Daoy (cell line): ENCODE results near the gene RAB3C. TPM values are rescaled to one million over a fixed set of nuclear protein-coding genes. Genes with fewer than 3 reads are reported as not detected.

Experiments
- DNase-seq: peaks from one replicate; pipeline ENCODE4 v3.0.0-alpha.2; 2015; ENCODE audit warnings: low read depth
- total RNA-seq: library from RNA; depleted of rRNA; stranded (reverse); fragments of >200 nt; shearing (Covaris generic); gene quantifications from 2 replicates; pipeline ENCODE4 v1.2.3, GENCODE V29; 2014

Gene RAB3C
- total RNA-seq, 1 experiment from 2014 or later = 0.91 TPM

- no peak for DNase-seq
Observed at GRCh38 chr5:58773744-58774441, 191.0 kb downstream of the RAB3C start.

- no peak for DNase-seq
Observed at GRCh38 chr5:58774937-58775336, 192.1 kb downstream of the RAB3C start.

GRCh38 chr5:58775701-58776262 lies 192.9 kb downstream of the RAB3C start:
- no peak for DNase-seq

GRCh38 chr5:58776559-58776958 lies 193.7 kb downstream of the RAB3C start:
- DNase-seq = no peak

GRCh38 chr5:58778888-58779287 lies 196.0 kb downstream of the RAB3C start:
- no peak for DNase-seq

- DNase-seq = no peak
Observed at GRCh38 chr5:58786035-58786434, 203.2 kb downstream of the RAB3C start.

- DNase-seq = no peak
Observed at GRCh38 chr5:58786711-58787303, 203.9 kb downstream of the RAB3C start.

GRCh38 chr5:58787987-58788386 lies 205.1 kb downstream of the RAB3C start:
- no peak for DNase-seq

GRCh38 chr5:58793888-58794657 lies 211.2 kb downstream of the RAB3C start:
- DNase-seq = no peak

GRCh38 chr5:58794875-58795274 lies 212.0 kb downstream of the RAB3C start:
- DNase-seq = peak; percentile 33

- DNase-seq = no peak
Observed at GRCh38 chr5:58795327-58795726, 212.5 kb downstream of the RAB3C start.

GRCh38 chr5:58797021-58797420 lies 214.1 kb downstream of the RAB3C start:
- no peak for DNase-seq

GRCh38 chr5:58800356-58800755 lies 217.5 kb downstream of the RAB3C start:
- no peak for DNase-seq

- DNase-seq = no peak
Observed at GRCh38 chr5:58800861-58801540, 218.1 kb downstream of the RAB3C start.

GRCh38 chr5:58803056-58803455 lies 220.2 kb downstream of the RAB3C start:
- no peak for DNase-seq

- DNase-seq = no peak
Observed at GRCh38 chr5:58804291-58804690, 221.4 kb downstream of the RAB3C start.

GRCh38 chr5:58810086-58810485 lies 227.2 kb downstream of the RAB3C start:
- no peak for DNase-seq

- no peak for DNase-seq
Observed at GRCh38 chr5:58813855-58814254, 231.0 kb downstream of the RAB3C start.

- no peak for DNase-seq
Observed at GRCh38 chr5:58816181-58816731, 233.4 kb downstream of the RAB3C start.

- DNase-seq = no peak
Observed at GRCh38 chr5:58818465-58818864, 235.6 kb downstream of the RAB3C start.

GRCh38 chr5:58825441-58825840 lies 242.6 kb downstream of the RAB3C start:
- DNase-seq = no peak

GRCh38 chr5:58825899-58826298 lies 243.0 kb downstream of the RAB3C start:
- DNase-seq = no peak
